Mucosa of rectum (tissue), 2 donors: ENCODE results near the gene ELOA.

Experiments
- H3K27ac ChIP-seq, 2 donors: one replicate each; pipeline ENCODE4 v1.7.0; 2013; ENCODE audit warnings: inconsistent platforms in 2 of 2, low read depth in 2 of 2, low read length in 2 of 2
- H3K27me3 ChIP-seq, 2 donors: one replicate each; pipeline ENCODE4 v1.7.0; 2013; ENCODE audit warnings: low read length in 2 of 2; ENCODE audit not compliant: control insufficient read depth in 2 of 2, insufficient read depth in 2 of 2
- H3K36me3 ChIP-seq, 2 donors: one replicate each; pipeline ENCODE4 v1.7.0; 2013; ENCODE audit warnings: low read length in 2 of 2; ENCODE audit not compliant: control insufficient read depth in 2 of 2, insufficient read depth in 2 of 2
- H3K4me1 ChIP-seq, 2 donors: one replicate each; pipeline ENCODE4 v1.7.0; 2013; ENCODE audit warnings: low read length in 2 of 2, mild to moderate bottlenecking in 1 of 2; ENCODE audit not compliant: control insufficient read depth in 2 of 2, insufficient read depth in 2 of 2
- H3K4me3 ChIP-seq, 2 donors: one replicate each; pipeline ENCODE4 v1.7.0; 2013; ENCODE audit warnings: low read length in 2 of 2
- H3K9ac ChIP-seq, 2 donors: one replicate each; pipeline ENCODE4 v1.7.0; 2013; ENCODE audit warnings: low read length in 2 of 2, low read depth in 1 of 2, mild to moderate bottlenecking in 1 of 2
- H3K9me3 ChIP-seq, 2 donors: one replicate each; pipeline ENCODE4 v1.7.0; 2013; ENCODE audit warnings: low read length in 2 of 2; ENCODE audit not compliant: control insufficient read depth in 2 of 2
- donor health status: healthy.
- donor health status: Normal muscosa, but diverticular disease.

ELOA gene, protein sequence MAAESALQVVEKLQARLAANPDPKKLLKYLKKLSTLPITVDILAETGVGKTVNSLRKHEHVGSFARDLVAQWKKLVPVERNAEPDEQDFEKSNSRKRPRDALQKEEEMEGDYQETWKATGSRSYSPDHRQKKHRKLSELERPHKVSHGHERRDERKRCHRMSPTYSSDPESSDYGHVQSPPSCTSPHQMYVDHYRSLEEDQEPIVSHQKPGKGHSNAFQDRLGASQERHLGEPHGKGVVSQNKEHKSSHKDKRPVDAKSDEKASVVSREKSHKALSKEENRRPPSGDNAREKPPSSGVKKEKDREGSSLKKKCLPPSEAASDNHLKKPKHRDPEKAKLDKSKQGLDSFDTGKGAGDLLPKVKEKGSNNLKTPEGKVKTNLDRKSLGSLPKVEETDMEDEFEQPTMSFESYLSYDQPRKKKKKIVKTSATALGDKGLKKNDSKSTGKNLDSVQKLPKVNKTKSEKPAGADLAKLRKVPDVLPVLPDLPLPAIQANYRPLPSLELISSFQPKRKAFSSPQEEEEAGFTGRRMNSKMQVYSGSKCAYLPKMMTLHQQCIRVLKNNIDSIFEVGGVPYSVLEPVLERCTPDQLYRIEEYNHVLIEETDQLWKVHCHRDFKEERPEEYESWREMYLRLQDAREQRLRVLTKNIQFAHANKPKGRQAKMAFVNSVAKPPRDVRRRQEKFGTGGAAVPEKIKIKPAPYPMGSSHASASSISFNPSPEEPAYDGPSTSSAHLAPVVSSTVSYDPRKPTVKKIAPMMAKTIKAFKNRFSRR

DNA sequence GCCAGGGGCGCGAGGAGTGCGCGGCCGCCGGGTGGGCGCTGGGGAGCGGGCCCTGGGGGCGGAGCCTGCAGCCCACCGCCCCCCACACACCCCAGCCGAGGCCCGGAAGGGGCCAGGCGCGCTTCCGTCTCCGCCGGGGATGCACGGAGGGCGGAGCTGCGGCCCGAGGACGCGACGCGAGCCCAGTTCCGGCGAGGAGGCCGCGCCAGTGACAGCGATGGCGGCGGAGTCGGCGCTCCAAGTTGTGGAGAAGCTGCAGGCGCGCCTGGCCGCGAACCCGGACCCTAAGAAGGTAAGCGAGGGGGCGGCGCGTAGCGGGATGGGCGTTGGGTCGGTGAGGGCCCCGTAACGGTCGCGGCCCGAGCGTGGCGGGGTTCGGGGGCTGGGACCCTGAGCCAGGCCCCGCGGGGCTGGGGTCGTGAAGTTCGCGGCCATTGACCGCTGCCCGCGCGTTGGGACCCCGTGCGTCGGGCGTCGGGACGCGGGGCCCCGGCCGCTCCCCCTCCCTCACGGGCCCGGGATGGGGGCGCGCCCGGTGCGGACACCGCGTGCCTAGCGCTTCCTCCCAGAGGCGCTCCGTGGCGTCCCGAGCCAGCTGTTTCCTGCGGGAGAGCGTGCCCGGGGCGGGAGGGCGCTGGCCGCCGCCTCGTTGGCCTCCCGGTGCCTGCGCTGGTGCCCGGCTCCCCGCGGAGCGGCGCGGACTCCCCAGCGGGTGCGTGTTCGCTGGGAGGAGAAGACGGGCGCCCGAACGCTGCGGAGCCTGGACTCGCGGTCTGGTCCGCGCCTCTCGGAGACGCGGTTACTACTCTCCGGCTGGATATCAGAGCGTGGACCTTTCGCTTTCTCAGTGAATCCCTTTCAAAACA is at the start of gene ELOA:
ELOA (plus strand) TSS at position 185 of the 866 bp plus-strand sequence; CDS start at position 218, 33 bp downstream.
- H3K4me1 ChIP-seq, result peaks cover 15% of the 10 kb centered on the region in 2 donors
- H3K4me3 ChIP-seq, result peak within 1 kb of the TSS; percentile 84 to 90
- peak within 1 kb of the TSS; percentile 88 to 94 for H3K9ac ChIP-seq
- H3K36me3 ChIP-seq, result peaks cover 0 to 4% of the 10 kb centered on the region in 2 donors
- H3K27ac ChIP-seq, result peak within 1 kb of the TSS; percentile 88 to 90
- no peaks in the 10 kb centered on the region for H3K9me3 ChIP-seq
- no peaks in the 10 kb centered on the region for H3K27me3 ChIP-seq

DNA sequence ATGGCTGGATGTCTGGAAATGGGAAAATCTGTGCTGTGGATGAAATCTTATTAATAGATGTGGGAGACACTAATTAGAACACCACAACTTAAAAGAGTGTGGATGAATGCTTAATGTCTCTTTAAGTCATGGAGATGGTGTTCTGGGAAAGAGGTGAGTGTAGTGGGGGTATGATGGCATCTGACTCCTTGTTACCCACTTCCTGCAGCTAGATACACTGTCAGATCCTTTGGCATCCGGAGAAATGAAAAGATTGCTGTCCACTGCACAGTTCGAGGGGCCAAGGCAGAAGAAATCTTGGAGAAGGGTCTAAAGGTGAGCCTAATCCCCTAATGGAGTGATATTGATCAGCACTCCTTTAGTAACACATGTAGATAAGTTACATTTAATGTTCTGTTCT is 49.7 kb upstream of the ELOA start:
- Histone ChIP-seq H3K27ac (no peak overlapping the region), H3K4me3 (peak overlapping the region in 1 of 2 donors; percentile 16), H3K36me3 (peaks cover 49 to 53% of the 10 kb centered on the region in 2 donors), H3K9ac (peak overlapping the region in 1 of 2 donors; percentile 81), H3K4me1 (peaks cover 24 to 26% of the 10 kb centered on the region in 2 donors), H3K9me3 (no peaks in the 10 kb centered on the region), H3K27me3 (no peaks in the 10 kb centered on the region)

DNA sequence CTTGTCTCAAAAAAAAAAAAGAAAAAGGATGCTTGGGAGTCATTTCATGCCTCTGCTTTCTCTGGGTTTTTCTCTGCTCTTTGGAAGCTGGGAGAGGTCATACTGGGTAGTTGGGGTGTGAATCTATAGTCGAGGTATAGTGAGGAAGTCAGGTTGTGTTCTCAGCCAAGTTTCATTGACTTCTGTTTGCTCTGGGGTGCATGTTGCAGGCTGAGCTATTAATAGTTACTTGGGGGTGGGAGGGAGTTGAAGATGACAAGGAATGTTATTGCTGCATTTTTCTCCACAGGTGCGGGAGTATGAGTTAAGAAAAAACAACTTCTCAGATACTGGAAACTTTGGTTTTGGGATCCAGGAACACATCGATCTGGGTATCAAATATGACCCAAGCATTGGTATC is 48.9 kb upstream of the ELOA start:
- Histone ChIP-seq H3K36me3 (peaks cover 56 to 60% of the 10 kb centered on the region in 2 donors), H3K4me3 (no peak overlapping the region), H3K27me3 (no peaks in the 10 kb centered on the region), H3K9ac (no peak overlapping the region), H3K4me1 (peaks cover 24 to 26% of the 10 kb centered on the region in 2 donors), H3K9me3 (no peaks in the 10 kb centered on the region), H3K27ac (no peak overlapping the region)

DNA sequence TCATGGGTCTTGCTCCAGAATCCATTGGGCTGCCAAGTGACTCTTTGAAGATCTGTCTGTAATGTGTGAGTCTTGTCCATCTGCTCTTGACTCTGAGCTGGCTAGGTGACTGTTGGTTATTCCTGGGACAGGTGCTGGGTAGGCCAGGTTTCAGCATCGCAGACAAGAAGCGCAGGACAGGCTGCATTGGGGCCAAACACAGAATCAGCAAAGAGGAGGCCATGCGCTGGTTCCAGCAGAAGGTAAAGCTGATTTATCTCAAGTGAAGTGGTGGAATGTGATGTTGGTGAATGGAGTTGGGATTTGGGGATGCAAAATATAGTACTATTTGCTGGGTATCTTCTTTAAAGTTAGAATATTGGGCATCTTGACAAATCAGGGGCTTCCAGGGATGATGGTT is 47.6 kb upstream of the ELOA start:
- Histone ChIP-seq H3K4me3 (no peak overlapping the region), H3K4me1 (peaks cover 24 to 26% of the 10 kb centered on the region in 2 donors), H3K9me3 (no peaks in the 10 kb centered on the region), H3K27me3 (no peaks in the 10 kb centered on the region), H3K27ac (no peak overlapping the region), H3K9ac (no peak overlapping the region), H3K36me3 (peaks cover 66 to 71% of the 10 kb centered on the region in 2 donors)

DNA sequence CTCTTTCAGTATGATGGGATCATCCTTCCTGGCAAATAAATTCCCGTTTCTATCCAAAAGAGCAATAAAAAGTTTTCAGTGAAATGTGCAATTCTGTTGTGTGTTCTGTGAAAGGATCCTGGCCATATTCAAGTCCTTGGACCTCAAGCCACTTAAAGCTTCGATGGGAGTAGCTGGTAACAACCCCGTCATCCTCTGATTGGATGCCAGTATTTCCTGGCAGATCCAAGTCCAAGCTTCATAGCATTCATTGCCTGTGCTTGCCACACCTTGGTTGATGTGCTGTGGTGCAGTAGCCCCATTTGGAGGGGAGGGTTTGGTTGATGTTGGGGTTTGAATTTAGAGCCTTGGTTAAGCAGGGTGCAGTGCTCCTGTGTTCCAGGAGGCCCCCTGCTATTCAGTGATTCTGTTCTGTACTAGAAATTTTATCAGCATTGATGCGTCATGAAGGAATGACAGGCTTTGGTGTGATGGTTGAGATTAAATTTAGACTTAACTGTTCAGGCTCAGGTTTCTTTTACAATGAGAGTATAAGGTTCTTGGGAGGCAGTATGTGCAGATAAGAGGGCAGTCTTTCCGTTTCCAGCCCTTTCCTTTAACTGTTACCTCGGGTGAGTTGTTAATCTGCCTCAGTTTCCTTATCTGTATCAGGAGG is 46.8 kb upstream of the ELOA start:
- H3K27me3 ChIP-seq, result no peaks in the 10 kb centered on the region
- H3K4me1 ChIP-seq, result peaks cover 21 to 26% of the 10 kb centered on the region in 2 donors
- no peak overlapping the region for H3K27ac ChIP-seq
- no peak overlapping the region for H3K9ac ChIP-seq
- peaks cover 71 to 79% of the 10 kb centered on the region in 2 donors for H3K36me3 ChIP-seq
- no peak overlapping the region for H3K4me3 ChIP-seq
- H3K9me3 ChIP-seq, result no peaks in the 10 kb centered on the region

DNA sequence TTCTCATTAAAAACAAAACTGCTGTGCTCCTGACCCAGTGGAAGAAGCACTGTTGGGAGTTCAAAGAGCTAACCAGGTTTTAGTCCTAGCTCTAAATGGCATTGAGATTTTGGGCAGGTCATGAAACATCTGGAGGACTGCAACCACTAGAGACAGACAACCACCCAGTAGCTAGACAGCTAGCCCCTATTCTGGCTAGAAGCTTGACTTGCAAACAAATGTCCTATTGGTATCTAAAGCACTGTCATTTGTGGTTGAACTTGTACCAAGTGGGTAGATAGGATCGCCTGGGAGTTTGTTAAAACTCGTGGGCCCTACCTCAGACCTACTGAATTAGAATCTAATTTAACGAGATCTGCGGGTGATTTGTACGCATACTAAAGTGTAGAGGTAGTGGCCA is 44.8 kb upstream of the ELOA start:
- Histone ChIP-seq H3K9ac (no peak overlapping the region), H3K27ac (no peak overlapping the region), H3K36me3 (peaks cover 68 to 83% of the 10 kb centered on the region in 2 donors), H3K4me1 (peaks cover 6 to 13% of the 10 kb centered on the region in 2 donors), H3K9me3 (no peaks in the 10 kb centered on the region), H3K27me3 (no peaks in the 10 kb centered on the region), H3K4me3 (no peak overlapping the region)

DNA sequence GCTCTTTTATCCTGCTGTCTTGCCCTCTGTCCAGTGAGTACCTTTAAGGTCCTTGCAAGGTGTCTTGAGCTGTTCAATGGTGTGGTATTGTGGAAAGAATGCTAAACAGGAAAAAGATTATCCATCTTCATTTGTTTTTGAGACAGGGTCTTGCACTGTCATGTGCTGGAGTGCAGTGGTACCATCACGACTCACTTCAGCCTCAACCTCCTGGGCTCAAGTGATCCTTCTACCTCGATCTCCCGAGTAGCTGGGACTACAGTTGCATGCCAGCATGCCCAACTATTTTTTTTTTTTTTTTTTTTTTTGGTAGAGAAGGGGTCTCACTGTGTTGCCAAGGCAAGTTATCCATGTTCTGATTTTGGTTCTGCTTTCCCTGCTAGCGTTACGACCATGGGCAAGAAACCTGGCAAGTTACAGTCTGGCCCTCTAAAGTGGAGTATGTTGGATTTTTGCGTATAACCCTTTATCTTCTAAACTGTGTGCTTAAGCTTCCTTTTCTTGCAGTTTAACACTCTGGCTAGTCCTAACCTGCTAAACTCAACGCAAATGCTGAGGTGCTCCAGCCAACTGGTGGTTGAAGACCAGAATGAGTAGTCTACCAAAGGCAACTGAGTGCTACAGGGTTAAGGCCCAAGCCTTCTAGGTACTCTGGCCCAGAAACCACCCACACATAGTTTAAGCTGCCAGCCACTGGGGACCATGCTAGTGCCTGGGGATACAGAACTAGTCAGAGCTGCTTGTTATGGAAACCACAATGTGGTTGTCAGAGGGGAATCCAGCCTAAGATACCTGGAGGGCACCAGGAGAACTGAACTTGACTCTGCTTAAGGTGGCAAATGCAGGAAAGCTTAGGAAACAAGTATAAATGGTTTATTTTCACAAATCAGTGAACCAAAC is 43.7 kb upstream of the ELOA start:
- H3K27me3 ChIP-seq, result no peaks in the 10 kb centered on the region
- H3K27ac ChIP-seq, result no peak overlapping the region
- H3K36me3 ChIP-seq, result peaks cover 58 to 73% of the 10 kb centered on the region in 2 donors
- no peak overlapping the region for H3K9ac ChIP-seq
- H3K4me1 ChIP-seq, result peaks cover 4 to 8% of the 10 kb centered on the region in 2 donors
- no peaks in the 10 kb centered on the region for H3K9me3 ChIP-seq
- no peak overlapping the region for H3K4me3 ChIP-seq

DNA sequence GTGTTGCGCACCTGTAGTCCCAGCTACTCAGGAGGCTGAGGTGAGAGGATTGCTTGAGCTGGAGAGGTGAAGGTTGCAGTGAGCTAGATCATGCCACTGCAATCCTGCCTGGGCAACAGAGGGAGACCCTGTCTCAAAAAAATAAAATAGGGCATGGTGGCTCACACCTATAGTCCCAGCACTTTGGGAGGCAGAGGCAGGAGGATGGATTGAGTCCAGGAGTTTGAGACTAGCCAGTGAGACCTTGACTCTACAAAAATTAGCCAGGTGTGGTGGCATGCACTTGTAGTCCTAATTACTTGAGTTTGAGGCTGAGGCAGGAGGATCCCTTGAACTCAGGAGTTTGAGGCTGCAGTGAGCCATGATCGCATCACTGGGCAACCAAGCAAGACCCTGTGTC is 42.0 kb upstream of the ELOA start:
- H3K27ac ChIP-seq, result no peak overlapping the region
- H3K4me3 ChIP-seq, result no peak overlapping the region
- no peak overlapping the region for H3K9ac ChIP-seq
- H3K36me3 ChIP-seq, result peaks cover 40 to 59% of the 10 kb centered on the region in 2 donors
- H3K9me3 ChIP-seq, result no peaks in the 10 kb centered on the region
- H3K4me1 ChIP-seq, result peaks cover 0 to 1% of the 10 kb centered on the region in 2 donors
- no peaks in the 10 kb centered on the region for H3K27me3 ChIP-seq

DNA sequence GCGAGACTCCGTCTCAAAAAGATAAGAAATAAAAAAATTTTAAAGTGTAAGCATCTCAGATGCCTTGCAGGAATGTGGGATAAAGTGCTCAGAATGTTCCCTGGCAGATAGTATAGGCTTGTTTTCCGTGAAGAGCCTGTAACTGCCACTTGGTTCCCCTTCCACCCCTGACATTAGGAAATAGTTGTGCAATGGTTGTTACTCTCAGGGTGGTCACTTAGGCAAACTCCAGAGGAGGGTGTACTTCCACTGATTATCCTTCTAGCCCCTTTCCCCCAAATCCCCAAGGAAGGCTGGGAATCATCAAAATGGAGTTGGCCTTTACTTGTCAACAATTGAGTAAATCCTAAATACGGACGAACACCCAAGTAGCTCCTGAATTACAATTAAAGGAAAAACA is 41.3 kb upstream of the ELOA start:
- Histone ChIP-seq H3K36me3 (peaks cover 33 to 54% of the 10 kb centered on the region in 2 donors), H3K9ac (no peak overlapping the region), H3K27ac (no peak overlapping the region)

More for the DNA sequence above, 41.3 kb upstream of the ELOA start:
- Histone ChIP-seq H3K4me1 (no peaks in the 10 kb centered on the region), H3K9me3 (no peaks in the 10 kb centered on the region), H3K4me3 (no peak overlapping the region), H3K27me3 (no peaks in the 10 kb centered on the region)
